ENCODE results near the gene SMAD3.

The SMAD3 gene

GRCh38 chr15:67086637-67086914, 21.2 kb downstream of the SMAD3 start:
- no peak for DNase-seq (ENCODE audit: low read depth in 1 of 2, low spot score in 1 of 2)
- TF ChIP-seq SPI1 (IDR thresholded peaks at IDR 0.05; ENCODE audit: borderline replicate concordance, low read depth) (no peak), REST (IDR thresholded peaks at IDR 0.05; ENCODE audit: insufficient replicate concordance, low read depth) (no peak), CTCF (IDR thresholded peaks at IDR 0.05; ENCODE audit: insufficient read depth, low read length) (no peak), GABPA (IDR thresholded peaks at IDR 0.05; ENCODE audit: low read depth) (no peak), POLR2AphosphoS5 (IDR thresholded peaks at IDR 0.05; ENCODE audit: low read depth) (no peak)
- H3K27me3 ChIP-seq (ENCODE audit: insufficient read depth, poor library complexity, severe bottlenecking), result no peaks in the 10 kb centered on the region
- no peak overlapping the region for H3K27ac ChIP-seq (replicated peaks)
- H3K4me3 ChIP-seq (replicated peaks; ENCODE audit: insufficient read depth, low read length), result no peak overlapping the region

GRCh38 chr15:67087507-67088172, 22.2 kb downstream of the SMAD3 start:
- H3K27ac ChIP-seq (replicated peaks), result no peak overlapping the region
- no peak for TF ChIP-seq CTCF (IDR thresholded peaks at IDR 0.05; ENCODE audit: insufficient read depth, low read length)
- TF ChIP-seq GABPA (IDR thresholded peaks at IDR 0.05; ENCODE audit: low read depth), result no peak
- TF ChIP-seq REST (IDR thresholded peaks at IDR 0.05; ENCODE audit: insufficient replicate concordance, low read depth), result no peak
- no peak for DNase-seq (ENCODE audit: low read depth in 1 of 2, low spot score in 1 of 2)
- H3K4me3 ChIP-seq (replicated peaks; ENCODE audit: insufficient read depth, low read length), result no peak overlapping the region
- H3K27me3 ChIP-seq (ENCODE audit: insufficient read depth, poor library complexity, severe bottlenecking), result no peaks in the 10 kb centered on the region

GRCh38 chr15:67089217-67090193, 24.1 kb downstream of the SMAD3 start:
- Histone ChIP-seq H3K4me3 (replicated peaks; ENCODE audit: insufficient read depth, low read length) (no peak overlapping the region), H3K27me3 (ENCODE audit: insufficient read depth, poor library complexity, severe bottlenecking) (no peaks in the 10 kb centered on the region), H3K27ac (replicated peaks) (no peak overlapping the region)
- no peak for DNase-seq (ENCODE audit: low read depth in 1 of 2, low spot score in 1 of 2)
- TF ChIP-seq SPI1 (IDR thresholded peaks at IDR 0.05; ENCODE audit: borderline replicate concordance, low read depth) (no peak), POLR2AphosphoS5 (IDR thresholded peaks at IDR 0.05; ENCODE audit: low read depth) (no peak), CTCF (IDR thresholded peaks at IDR 0.05; ENCODE audit: insufficient read depth, low read length) (no peak), REST (IDR thresholded peaks at IDR 0.05; ENCODE audit: insufficient replicate concordance, low read depth) (no peak), GABPA (IDR thresholded peaks at IDR 0.05; ENCODE audit: low read depth) (no peak)
